ENCODE data around the gene TBX2. TPM values are rescaled to one million over a fixed set of nuclear protein-coding genes. Genes with fewer than 3 reads are reported as not detected.

The TBX2 gene
- total RNA-seq, 1 experiment from 2014 or later = not detected

GRCh38 chr17:61420745-61421398 is 21.2 kb downstream of the TBX2 start:
- Histone ChIP-seq H3K18ac (ENCODE audit: insufficient read length, low read depth, low read length) (no peak overlapping the region), H2BK120ac (ENCODE audit: low read depth, low read length, poor library complexity, severe bottlenecking) (no peak overlapping the region), H3K79me2 (ENCODE audit: insufficient read depth, low read length) (no peaks in the 10 kb centered on the region), H2BK15ac (ENCODE audit: low read depth, low read length) (no peak overlapping the region), H3K79me1 (ENCODE audit: insufficient read depth, low read depth, low read length, poor library complexity, severe bottlenecking) (no peaks in the 10 kb centered on the region), H2BK12ac (ENCODE audit: insufficient read length, low read depth, low read length) (no peak overlapping the region), H3K23me2 (ENCODE audit: insufficient read length, low read depth, low read length, poor library complexity, severe bottlenecking) (no peaks in the 10 kb centered on the region), H3K23ac (ENCODE audit: insufficient read length, low read depth, low read length) (no peak overlapping the region), H3K4me2 (ENCODE audit: insufficient read depth, insufficient read length, low read length) (no peak overlapping the region), H4K8ac (replicated peaks; ENCODE audit: insufficient read length, low read depth, low read length) (no peak overlapping the region), H3K27me3 (ENCODE audit: insufficient read depth, low read length) (peaks cover 6% of the 10 kb centered on the region), H4K20me1 (ENCODE audit: control insufficient read depth, insufficient read depth, insufficient read length) (no peaks in the 10 kb centered on the region), H3K4me1 (ENCODE audit: insufficient read depth, low read length) (peaks cover 2% of the 10 kb centered on the region; the same call in 1 of the 2 replicates), H2BK20ac (ENCODE audit: low read depth, low read length, poor library complexity, severe bottlenecking) (no peak overlapping the region), H2AFZ (ENCODE audit: low read length) (no peak overlapping the region), H3K56ac (ENCODE audit: insufficient read length, low read depth, low read length) (no peak overlapping the region), H3K27ac (ENCODE audit: insufficient read length, low read depth, low read length) (no peak overlapping the region), H3K4ac (ENCODE audit: low read depth, low read length) (no peak overlapping the region), H2BK5ac (ENCODE audit: insufficient read length, low read length) (no peak overlapping the region), H4K91ac (ENCODE audit: insufficient read length, low read depth, low read length) (no peak overlapping the region), H3K14ac (ENCODE audit: insufficient read depth, low read length) (no peak overlapping the region), H2AK5ac (ENCODE audit: insufficient read length, low read length) (no peak overlapping the region), H3T11ph (ENCODE audit: low read length) (no peak overlapping the region), H3K9me3 (ENCODE audit: control insufficient read depth, low read depth, low read length) (no peaks in the 10 kb centered on the region), H3K9ac (ENCODE audit: extremely low read depth, insufficient read length, low read length) (no peak overlapping the region), H4K5ac (ENCODE audit: insufficient read length, low read depth, low read length) (no peak overlapping the region)
- no peak for TF ChIP-seq CTCF (conservative IDR thresholded peaks at IDR 0.05)
- H3K9me3 Mint-ChIP-seq = no peaks in the 10 kb centered on the region
- DNase-seq = no peak
- H3K4me3 Mint-ChIP-seq = no peak overlapping the region
- H3K27me3 Mint-ChIP-seq (ENCODE audit: low read depth) = peaks cover 73% of the 10 kb centered on the region
- no CpG with 5 or more reads among the region's 4 CpGs for WGBS (ENCODE audit: extremely low coverage, insufficient read length, low lambda C conversion rate)
- no peak overlapping the region for H3K27ac Mint-ChIP-seq
- no peaks in the 10 kb centered on the region for H3K36me3 Mint-ChIP-seq (ENCODE audit: insufficient read depth in 1 of 3, low read depth in 3 of 3)
- H3K4me1 Mint-ChIP-seq = peaks cover 8 to 9% of the 10 kb centered on the region in 2 experiments

Measured in H9 (cell line).